SU-DHL-6 (cell line): ENCODE data around the gene MKKS.
A peak's percentile ranks its signal among the peaks of the same experiment; 100 is the strongest.

Experiments
- H2AFZ ChIP-seq: fragments of 200-600 bp; sonication (generic); 2 replicates; pipeline ENCODE4 v1.6.1; 2014; ENCODE audit warnings: low read depth, mild to moderate bottlenecking, moderate library complexity, mixed read lengths, antibody characterized with exemption, low read length; ENCODE audit not compliant: severe bottlenecking
- H3F3A ChIP-seq: fragments of 200-600 bp; shearing (Covaris generic); 2 replicates; pipeline ENCODE4 v1.6.0; 2016; ENCODE audit warnings: antibody characterized with exemption, mild to moderate bottlenecking; ENCODE audit not compliant: insufficient read depth
- H3K27ac ChIP-seq: fragments of 200-600 bp; sonication (generic); 2 replicates; pipeline ENCODE4 v1.5.1; 2016; ENCODE audit warnings: low read depth, mild to moderate bottlenecking, low read length, moderate library complexity, mixed read lengths
- H3K27me3 ChIP-seq: fragments of 200-600 bp; sonication (generic), shearing (Covaris generic); 2 replicates; pipeline ENCODE4 v1.6.0; 2014; ENCODE audit warnings: mild to moderate bottlenecking, low read length
- H3K36me3 ChIP-seq: fragments of 200-600 bp; sonication (generic); 2 replicates; pipeline ENCODE4 v1.6.1; 2014; ENCODE audit warnings: mild to moderate bottlenecking, low read length, mixed read lengths
- H3K4me2 ChIP-seq: fragments of 300-600, 200-600 bp; shearing (Covaris generic), sonication (generic); 2 replicates; pipeline ENCODE4 v1.6.0; 2014; ENCODE audit warnings: low read length, low read depth, mild to moderate bottlenecking; ENCODE audit not compliant: poor library complexity, severe bottlenecking
- H3K4me3 ChIP-seq: fragments of 200-600 bp; sonication (generic); 2 replicates; pipeline ENCODE4 v1.5.1; 2014; ENCODE audit warnings: antibody characterized with exemption, low read length, mild to moderate bottlenecking, mixed read lengths; ENCODE audit not compliant: insufficient read depth, poor library complexity, severe bottlenecking
- H3K79me2 ChIP-seq: fragments of 200-600 bp; sonication (generic); 2 replicates; pipeline ENCODE4 v1.6.1; 2014; ENCODE audit warnings: mild to moderate bottlenecking, low read length, moderate library complexity; ENCODE audit not compliant: insufficient read depth
- H3K9ac ChIP-seq: fragments of 200-600 bp; sonication (generic); 2 replicates; pipeline ENCODE4 v1.7.0; 2014; ENCODE audit warnings: mild to moderate bottlenecking, low read length
- H3K9me2 ChIP-seq: fragments of 200-600 bp; sonication (generic); replicated peaks from 2 replicates; pipeline ENCODE4 v1.6.1; 2014; ENCODE audit warnings: low read length; ENCODE audit not compliant: insufficient read depth
- H3K9me3 ChIP-seq: fragments of 200-600 bp; sonication (generic); 2 replicates; pipeline ENCODE4 v1.6.1; 2014; ENCODE audit warnings: low read length, mixed read lengths; ENCODE audit not compliant: insufficient read depth
- H4K20me1 ChIP-seq: fragments of 200-600 bp; sonication (generic); 2 replicates; pipeline ENCODE4 v1.6.1; 2014; ENCODE audit warnings: low read depth, mild to moderate bottlenecking, antibody characterized with exemption, low read length, moderate library complexity, mixed read lengths
- CTCF ChIP-seq: fragments of 200-600 bp; sonication (generic); IDR thresholded peaks from one replicate; pipeline ENCODE4 v1.5.1; 2017; ENCODE audit warnings: antibody characterized with exemption, mild to moderate bottlenecking, low read length, moderate library complexity; ENCODE audit not compliant: insufficient read depth, poor library complexity, severe bottlenecking
- EZH2phosphoT487 ChIP-seq: fragments of 200-600 bp; sonication (generic), shearing (Covaris generic); conservative IDR thresholded peaks from 2 replicates; pipeline ENCODE4 v1.6.1; 2018; ENCODE audit warnings: mild to moderate bottlenecking, antibody characterized with exemption, low read length, moderate library complexity, mixed read lengths

The MKKS gene

DNA sequence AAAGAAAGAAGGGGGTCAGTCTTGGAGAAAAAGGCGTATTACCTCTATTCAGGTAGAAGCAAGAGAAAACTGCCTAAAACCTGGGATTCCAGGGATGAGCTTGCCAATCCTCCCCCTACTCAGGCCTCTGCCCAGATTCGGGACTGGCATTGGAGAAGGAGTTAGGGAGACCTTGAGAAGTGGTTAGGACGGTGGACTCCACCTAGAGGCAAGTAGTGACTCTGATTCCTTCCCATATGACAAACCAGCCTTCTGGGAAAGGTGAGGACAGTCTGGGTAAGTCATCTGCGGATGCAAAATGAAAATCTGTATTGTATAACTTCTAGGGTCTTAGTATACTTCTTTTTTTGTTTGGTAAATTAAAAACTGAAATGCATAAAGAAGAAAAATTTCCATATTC, 44.9 kb upstream of the MKKS start:
- H3K4me3 ChIP-seq = no peak overlapping the region
- H3K27me3 ChIP-seq = no peaks in the 10 kb centered on the region
- no peak overlapping the region for H3K27ac ChIP-seq
- peaks cover 22% of the 10 kb centered on the region for H3K79me2 ChIP-seq
- no peaks in the 10 kb centered on the region for H3K9me2 ChIP-seq
- H4K20me1 ChIP-seq = no peaks in the 10 kb centered on the region
- no peak overlapping the region for H2AFZ ChIP-seq
- TF ChIP-seq CTCF (no peak), EZH2phosphoT487 (no peak)
- no peaks in the 10 kb centered on the region for H3K9me3 ChIP-seq
- H3K9ac ChIP-seq = no peak overlapping the region
- H3K36me3 ChIP-seq = no peaks in the 10 kb centered on the region
- no peak overlapping the region for H3K4me2 ChIP-seq
- no peaks in the 10 kb centered on the region; the same call in 1 of the 2 replicates for H3F3A ChIP-seq

DNA sequence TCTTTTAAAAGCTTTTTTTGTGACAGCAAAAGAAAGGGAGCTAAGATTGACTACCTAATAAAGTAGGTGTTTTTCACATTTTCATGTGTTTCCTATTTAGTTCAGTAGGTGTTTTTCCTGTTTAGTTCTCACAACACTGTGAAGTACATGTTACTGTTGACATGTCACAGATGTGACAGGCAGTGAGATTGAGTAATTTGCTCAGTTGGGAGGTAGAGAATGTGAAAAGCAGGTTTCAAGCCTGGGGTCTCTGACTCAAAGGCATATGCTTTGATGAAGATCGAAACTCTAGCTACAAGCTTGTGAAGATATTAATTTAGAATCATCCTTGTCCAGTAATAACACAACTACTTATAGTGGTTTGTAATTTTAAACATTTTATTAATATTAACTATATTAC, 44.2 kb upstream of the MKKS start:
- H2AFZ ChIP-seq = no peak overlapping the region
- H3K79me2 ChIP-seq = peaks cover 22% of the 10 kb centered on the region
- no peaks in the 10 kb centered on the region for H3K27me3 ChIP-seq
- no peak overlapping the region for H3K9ac ChIP-seq
- H3K27ac ChIP-seq = no peak overlapping the region
- no peaks in the 10 kb centered on the region for H3K9me3 ChIP-seq
- no peaks in the 10 kb centered on the region; the same call in 1 of the 2 replicates for H3F3A ChIP-seq
- H4K20me1 ChIP-seq = no peaks in the 10 kb centered on the region
- TF ChIP-seq EZH2phosphoT487 = no peak
- no peak for TF ChIP-seq CTCF
- H3K4me2 ChIP-seq = no peak overlapping the region
- H3K4me3 ChIP-seq = no peak overlapping the region
- no peaks in the 10 kb centered on the region for H3K9me2 ChIP-seq
- no peaks in the 10 kb centered on the region for H3K36me3 ChIP-seq

GRCh38 chr20:10476319-10476724, 42.3 kb upstream of the MKKS start:
- Histone ChIP-seq H3K36me3 (no peaks in the 10 kb centered on the region), H4K20me1 (no peaks in the 10 kb centered on the region), H3K79me2 (peaks cover 19% of the 10 kb centered on the region; the same call in 1 of the 2 replicates), H3K4me2 (peak overlapping the region; percentile 40), H3K9me3 (no peaks in the 10 kb centered on the region), H3K9me2 (no peaks in the 10 kb centered on the region), H2AFZ (no peak overlapping the region), H3F3A (no peaks in the 10 kb centered on the region; the same call in 1 of the 2 replicates), H3K4me3 (no peak overlapping the region), H3K27me3 (no peaks in the 10 kb centered on the region), H3K27ac (peak overlapping the region; percentile 30), H3K9ac (no peak overlapping the region)
- TF ChIP-seq EZH2phosphoT487 (no peak), CTCF (no peak)
